Uterus (tissue), 4 donors: ENCODE measurements around the gene STK39. TPM values are rescaled to one million over a fixed set of nuclear protein-coding genes. Genes with fewer than 3 reads are reported as not detected.

Source experiments
- DNase-seq, 2 donors: peaks; one replicate each; pipeline ENCODE4 v3.0.0-alpha.2; 2019 to 2020
- H3K27ac ChIP-seq, 2 donors: fragments of 200-600 bp; sonication (generic); 1 replicate in 1 of 2; 2 replicates in 1 of 2; pipeline ENCODE4 v1.5.1; 2016 to 2018
- H3K27me3 ChIP-seq, 2 donors: fragments of 200-600 bp; sonication (generic); one replicate each; pipeline ENCODE4 v1.5.1; 2018 to 2019; ENCODE audit warnings: control low read depth in 1 of 2
- H3K36me3 ChIP-seq, 2 donors: fragments of 200-600 bp; sonication (generic); one replicate each; pipeline ENCODE4 v1.5.1; 2019; ENCODE audit warnings: control low read depth in 1 of 2
- H3K4me1 ChIP-seq, 2 donors: fragments of 200-600 bp; sonication (generic); one replicate each; pipeline ENCODE4 v1.5.1; 2018 to 2019; ENCODE audit warnings: control low read depth in 1 of 2
- H3K4me3 ChIP-seq, 2 donors: fragments of 200-600 bp; sonication (generic); 1 replicate in 1 of 2; 2 replicates in 1 of 2; pipeline ENCODE4 v1.5.1; 2018 to 2019; ENCODE audit warnings: mild to moderate bottlenecking in 1 of 2
- H3K9me3 ChIP-seq, 2 donors: fragments of 200-600 bp; sonication (generic); one replicate each; pipeline ENCODE4 v1.5.1; 2019; ENCODE audit warnings: control low read depth in 1 of 2
- CTCF ChIP-seq, 4 experiments: fragments of 200-600 bp in 2 of 4; fragments of 450-650 bp in 2 of 4; sonication (generic) in 2 of 4; IDR thresholded peaks; one replicate each; pipeline ENCODE4 v1.5.1; 2016 to 2019; ENCODE audit warnings: antibody characterized with exemption in 4 of 4, mild to moderate bottlenecking in 2 of 4, moderate library complexity in 1 of 4
- POLR2A ChIP-seq, 2 donors: fragments of 450-650 bp; IDR thresholded peaks; one replicate each; pipeline ENCODE4 v1.6.1; 2016; ENCODE audit warnings: antibody characterized with exemption in 2 of 2, mild to moderate bottlenecking in 1 of 2, moderate library complexity in 1 of 2
- intact Hi-C: fragments of 100-400 bp; cut with DNase I; formaldehyde crosslinking; loops from one replicate; pipeline ENCODE4 v1.15.1; 2023; ENCODE audit warnings: low total_unique reads
- total RNA-seq, 4 donors: library from RNA; depleted of rRNA in 3 of 4; stranded (reverse); fragments of >200 nt in 3 of 4; gene quantifications; one replicate each; pipeline versions ENCODE4 v1.1.0 to v1.2.4, GENCODE V29; 2014 to 2023
- donor health status: DM: yes; HTN: yes; CAD: no.

Gene STK39
- total RNA-seq, 4 donors from 2014 or later: 5.0 to 23.6 (median 9.8) TPM

- no peaks in the 10 kb centered on the region for H3K9me3 ChIP-seq
- no peaks in the 10 kb centered on the region for H3K27me3 ChIP-seq
- no peak overlapping the region for H3K27ac ChIP-seq
- TF ChIP-seq POLR2A (IDR thresholded peaks at IDR 0.05) (no peak), CTCF (IDR thresholded peaks at IDR 0.05) (no peak)
- no peaks in the 10 kb centered on the region for H3K36me3 ChIP-seq
- H3K4me3 ChIP-seq: no peak overlapping the region
- no peak for DNase-seq
- intact Hi-C loops: no loop called here
- no peaks in the 10 kb centered on the region for H3K4me1 ChIP-seq
These were observed 50.6 kb downstream of the STK39 start for GRCh38 chr2:168196764-168197180.

DNA sequence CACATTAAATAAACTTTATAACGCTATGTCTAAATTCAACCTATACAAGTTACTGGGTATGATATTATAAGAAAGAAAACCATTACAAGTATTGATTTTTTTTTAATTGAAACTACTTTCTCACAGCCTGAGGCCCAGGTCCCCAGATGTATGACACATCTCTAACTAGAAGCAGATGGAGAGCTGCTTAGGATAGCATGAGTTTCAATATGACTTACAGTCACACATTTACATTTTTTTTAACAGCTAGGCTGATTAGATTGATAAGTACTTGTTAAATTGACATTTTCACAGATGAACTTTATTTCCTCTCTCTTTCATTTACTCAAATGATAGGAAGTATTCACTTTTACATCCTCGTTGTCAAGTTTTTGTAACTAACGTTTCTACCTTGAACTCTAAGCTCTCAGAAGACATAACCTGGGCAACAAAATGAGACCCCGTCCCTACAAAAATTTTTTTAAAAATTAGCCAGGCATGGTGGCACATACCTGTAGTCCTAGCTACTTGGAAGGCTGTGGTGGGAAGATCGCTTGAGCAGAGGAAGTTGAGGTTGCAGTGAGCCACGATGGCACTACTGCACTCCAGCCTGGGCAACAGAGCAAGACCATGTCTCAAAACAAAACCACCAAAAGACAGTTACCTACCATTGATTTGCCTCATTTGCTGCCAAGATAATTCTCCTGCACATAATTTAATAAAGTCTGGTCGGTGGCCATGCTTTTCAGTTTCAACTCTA lies 52.4 kb downstream of the STK39 start:
- Histone ChIP-seq H3K27me3 (no peaks in the 10 kb centered on the region), H3K4me3 (no peak overlapping the region), H3K36me3 (no peaks in the 10 kb centered on the region), H3K9me3 (no peaks in the 10 kb centered on the region), H3K4me1 (no peaks in the 10 kb centered on the region), H3K27ac (no peak overlapping the region)
- no peak for DNase-seq
- no peak for TF ChIP-seq POLR2A (IDR thresholded peaks at IDR 0.05)
- no peak for TF ChIP-seq CTCF (IDR thresholded peaks at IDR 0.05)
- intact Hi-C loops: no loop called here

GRCh38 chr2:168192839-168193616 lies 54.4 kb downstream of the STK39 start:
- Histone ChIP-seq H3K36me3 (no peaks in the 10 kb centered on the region), H3K9me3 (no peaks in the 10 kb centered on the region), H3K4me1 (no peaks in the 10 kb centered on the region), H3K27ac (no peak overlapping the region), H3K4me3 (no peak overlapping the region), H3K27me3 (no peaks in the 10 kb centered on the region)
- intact Hi-C loops: no loop called here
- no peak for DNase-seq
- TF ChIP-seq CTCF (IDR thresholded peaks at IDR 0.05) (no peak), POLR2A (IDR thresholded peaks at IDR 0.05) (no peak)

GRCh38 chr2:168191955-168192785 lies 55.2 kb downstream of the STK39 start:
- TF ChIP-seq CTCF (IDR thresholded peaks at IDR 0.05): no peak
- TF ChIP-seq POLR2A (IDR thresholded peaks at IDR 0.05): no peak
- peak; percentile 22 to 51 for DNase-seq
- Histone ChIP-seq H3K4me1 (no peaks in the 10 kb centered on the region), H3K4me3 (no peak overlapping the region), H3K9me3 (no peaks in the 10 kb centered on the region), H3K36me3 (no peaks in the 10 kb centered on the region), H3K27me3 (no peaks in the 10 kb centered on the region), H3K27ac (no peak overlapping the region)
- intact Hi-C loops: no loop called here
